NOMO-1 treated with dmso at 0.1 percent for 144 hours (cell line): ENCODE measurements around the gene EPPIN.
A peak's percentile ranks its signal among the peaks of the same experiment; 100 is the strongest.

ENCODE experiments used
- DNase-seq: peaks from one replicate; lab custom pipeline; 2025; ENCODE audit not compliant: unreplicated experiment; lab: John Stamatoyannopoulos, UW

The EPPIN gene

GRCh38 chr20:45539382-45539781, 7.8 kb downstream of the EPPIN start, which contains the start of gene WFDC6:
Gene WFDC6, minus strand, starts transcription at chr20:45539482. Its CDS starts 75 bp downstream, at chr20:45539407.
- DNase-seq = no peak

GRCh38 chr20:45538209-45538799, 8.9 kb downstream of the EPPIN start:
- no peak for DNase-seq

- DNase-seq = no peak
Measured at GRCh38 chr20:45527294-45527693, 19.9 kb downstream of the EPPIN start.

GRCh38 chr20:45523821-45524220, 23.4 kb downstream of the EPPIN start:
- peak; percentile 1 for DNase-seq

GRCh38 chr20:45518282-45518681, 28.9 kb downstream of the EPPIN start:
- no peak for DNase-seq

- no peak for DNase-seq
Measured at GRCh38 chr20:45515147-45515913, 31.9 kb downstream of the EPPIN start, which contains the start of gene SPINT3. Gene SPINT3, minus strand, starts transcription at chr20:45515622. Its CDS starts 14 bp downstream, at chr20:45515608.

GRCh38 chr20:45510242-45510862, 36.8 kb downstream of the EPPIN start:
- no peak for DNase-seq

GRCh38 chr20:45509091-45509490, 38.1 kb downstream of the EPPIN start:
- DNase-seq = no peak

GRCh38 chr20:45508068-45508886, 38.9 kb downstream of the EPPIN start:
- no peak for DNase-seq

- no peak for DNase-seq
Measured at GRCh38 chr20:45507011-45507820, 40.0 kb downstream of the EPPIN start.

GRCh38 chr20:45506398-45506797, 40.8 kb downstream of the EPPIN start:
- DNase-seq = no peak

- no peak for DNase-seq
Measured at GRCh38 chr20:45503403-45503802, 43.8 kb downstream of the EPPIN start.

- no peak for DNase-seq
Measured at GRCh38 chr20:45502561-45502960, 44.6 kb downstream of the EPPIN start.

- DNase-seq = no peak
Measured at GRCh38 chr20:45501600-45501999, 45.6 kb downstream of the EPPIN start.

GRCh38 chr20:45500022-45500421, 47.2 kb downstream of the EPPIN start:
- no peak for DNase-seq

- DNase-seq = no peak
Measured at GRCh38 chr20:45497971-45498494, 49.2 kb downstream of the EPPIN start.

GRCh38 chr20:45496166-45496565, 51.0 kb downstream of the EPPIN start:
- DNase-seq = no peak

GRCh38 chr20:45495501-45495941, 51.7 kb downstream of the EPPIN start:
- DNase-seq = peak; percentile 66
